ENCODE results near the gene B3GNT8.

DNA sequence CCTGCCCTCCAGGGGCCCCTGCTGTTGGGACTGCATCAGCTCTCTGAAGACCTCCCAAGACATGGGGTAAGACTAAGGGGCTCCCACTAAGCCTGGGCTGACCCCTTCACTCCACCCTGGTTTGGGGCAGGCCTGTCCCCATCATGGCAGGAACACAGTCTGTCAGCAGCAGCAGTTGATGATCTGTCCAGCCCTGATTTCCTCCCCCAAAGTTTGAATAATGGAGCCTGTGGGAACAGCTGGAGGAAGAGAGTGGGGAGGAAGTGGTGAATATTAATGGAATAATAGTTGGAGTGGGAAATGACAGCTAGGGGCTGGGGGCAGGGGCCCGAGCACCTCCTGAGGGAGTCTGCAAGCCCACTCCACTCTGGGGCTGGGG is 1.3 kb upstream of the B3GNT8 start:
- TF ChIP-seq TAF1 (IDR thresholded peaks at IDR 0.05; ENCODE audit: borderline replicate concordance, low read depth, low read length) (no peak), POLR2A (IDR thresholded peaks at IDR 0.05; ENCODE audit: low read depth, low read length) (no peak)

Measured in GM12892 (cell line).